ENCODE data around the gene DST. TPM values are rescaled to one million over a fixed set of nuclear protein-coding genes. Genes with fewer than 3 reads are reported as not detected.

Gene DST
- total RNA-seq, 1 experiment from 2014 or later: 91.9 TPM

GRCh38 chr6:56601390-56601789 lies 41.3 kb downstream of the DST start:
- no peak overlapping the region for H4K5ac ChIP-seq (ENCODE audit: insufficient read length, low read depth, low read length)
- H4K91ac ChIP-seq (ENCODE audit: insufficient read length, low read depth, low read length): no peak overlapping the region
- H4K20me1 ChIP-seq (ENCODE audit: control insufficient read depth, insufficient read depth, insufficient read length): no peaks in the 10 kb centered on the region
- H3K23me2 ChIP-seq (ENCODE audit: insufficient read length, low read depth, low read length, poor library complexity, severe bottlenecking): no peaks in the 10 kb centered on the region
- WGBS (ENCODE audit: extremely low coverage, insufficient read length, low lambda C conversion rate): no CpG with 5 or more reads among the region's 2 CpGs
- no peak overlapping the region for H4K8ac ChIP-seq (replicated peaks; ENCODE audit: insufficient read length, low read depth, low read length)
- H3K4ac ChIP-seq (ENCODE audit: low read depth, low read length): no peak overlapping the region
- H3K4me3 Mint-ChIP-seq: no peak overlapping the region
- no peak overlapping the region for H3K18ac ChIP-seq (ENCODE audit: insufficient read length, low read depth, low read length)
- no peak overlapping the region for H2BK15ac ChIP-seq (ENCODE audit: low read depth, low read length)
- no peak for DNase-seq
- no peak overlapping the region for H2AFZ ChIP-seq (ENCODE audit: low read length)
- no peak overlapping the region for H3K56ac ChIP-seq (ENCODE audit: insufficient read length, low read depth, low read length)
- no peaks in the 10 kb centered on the region for H3K4me1 Mint-ChIP-seq
- H3K27ac Mint-ChIP-seq: no peak overlapping the region
- no peaks in the 10 kb centered on the region for H3K4me1 ChIP-seq (ENCODE audit: insufficient read depth, low read length)
- no peak overlapping the region for H2BK12ac ChIP-seq (ENCODE audit: insufficient read length, low read depth, low read length)
- no peak overlapping the region for H2BK20ac ChIP-seq (ENCODE audit: low read depth, low read length, poor library complexity, severe bottlenecking)
- H3K9me3 Mint-ChIP-seq: no peaks in the 10 kb centered on the region
- H2BK5ac ChIP-seq (ENCODE audit: insufficient read length, low read length): no peak overlapping the region
- H3K27me3 ChIP-seq (ENCODE audit: insufficient read depth, low read length): no peaks in the 10 kb centered on the region
- no peak overlapping the region for H3K9ac ChIP-seq (ENCODE audit: extremely low read depth, insufficient read length, low read length)
- no peak overlapping the region for H3K27ac ChIP-seq (ENCODE audit: insufficient read length, low read depth, low read length)
- no peaks in the 10 kb centered on the region for H3K27me3 Mint-ChIP-seq (ENCODE audit: low read depth)
- no peak overlapping the region for H3K4me2 ChIP-seq (ENCODE audit: insufficient read depth, insufficient read length, low read length)
- no peak overlapping the region for H2AK5ac ChIP-seq (ENCODE audit: insufficient read length, low read length)
- H3K36me3 Mint-ChIP-seq (ENCODE audit: insufficient read depth in 1 of 3, low read depth in 3 of 3): peaks cover 25 to 66% (median 54%) of the 10 kb centered on the region in 3 experiments; a peak in 6 of 7 replicates
- H3K23ac ChIP-seq (ENCODE audit: insufficient read length, low read depth, low read length): no peak overlapping the region
- no peaks in the 10 kb centered on the region for H3K79me1 ChIP-seq (ENCODE audit: insufficient read depth, low read depth, low read length, poor library complexity, severe bottlenecking)
- no peak overlapping the region for H3T11ph ChIP-seq (ENCODE audit: low read length)
- no peak for TF ChIP-seq CTCF (conservative IDR thresholded peaks at IDR 0.05)
- H3K14ac ChIP-seq (ENCODE audit: insufficient read depth, low read length): no peak overlapping the region
- no peaks in the 10 kb centered on the region for H3K79me2 ChIP-seq (ENCODE audit: insufficient read depth, low read length)
- H3K9me3 ChIP-seq (ENCODE audit: control insufficient read depth, low read depth, low read length): no peaks in the 10 kb centered on the region
- no peak overlapping the region for H2BK120ac ChIP-seq (ENCODE audit: low read depth, low read length, poor library complexity, severe bottlenecking)
